Keratinocyte (primary cell): ENCODE measurements around the gene CLIC3.

Experiments used
- EZH2 ChIP-seq: IDR thresholded peaks from one replicate; pipeline ENCODE4 v1.6.1; 2012; ENCODE audit warnings: inconsistent platforms, mild to moderate bottlenecking, low read length, moderate library complexity
- TF ChIP-seq, protein P1 (sequence below), 3 experiments: IDR thresholded peaks in 1 of 3; conservative IDR thresholded peaks in 1 of 3; optimal IDR thresholded peaks in 1 of 3; 2 replicates in 2 of 3; 3 replicates in 1 of 3; pipeline versions ENCODE3 to v1.5.1; 2011; ENCODE audit warnings: low read length in 3 of 3, mild to moderate bottlenecking in 3 of 3, moderate library complexity in 2 of 3, control low read depth in 1 of 3, inconsistent platforms in 1 of 3; ENCODE audit not compliant: insufficient read depth in 2 of 3; ENCODE audit errors: extremely low read depth in 1 of 3

GRCh38 chr9:137020771-137021567 lies 24.6 kb upstream of the CLIC3 start:
- TF ChIP-seq, protein P1, sequence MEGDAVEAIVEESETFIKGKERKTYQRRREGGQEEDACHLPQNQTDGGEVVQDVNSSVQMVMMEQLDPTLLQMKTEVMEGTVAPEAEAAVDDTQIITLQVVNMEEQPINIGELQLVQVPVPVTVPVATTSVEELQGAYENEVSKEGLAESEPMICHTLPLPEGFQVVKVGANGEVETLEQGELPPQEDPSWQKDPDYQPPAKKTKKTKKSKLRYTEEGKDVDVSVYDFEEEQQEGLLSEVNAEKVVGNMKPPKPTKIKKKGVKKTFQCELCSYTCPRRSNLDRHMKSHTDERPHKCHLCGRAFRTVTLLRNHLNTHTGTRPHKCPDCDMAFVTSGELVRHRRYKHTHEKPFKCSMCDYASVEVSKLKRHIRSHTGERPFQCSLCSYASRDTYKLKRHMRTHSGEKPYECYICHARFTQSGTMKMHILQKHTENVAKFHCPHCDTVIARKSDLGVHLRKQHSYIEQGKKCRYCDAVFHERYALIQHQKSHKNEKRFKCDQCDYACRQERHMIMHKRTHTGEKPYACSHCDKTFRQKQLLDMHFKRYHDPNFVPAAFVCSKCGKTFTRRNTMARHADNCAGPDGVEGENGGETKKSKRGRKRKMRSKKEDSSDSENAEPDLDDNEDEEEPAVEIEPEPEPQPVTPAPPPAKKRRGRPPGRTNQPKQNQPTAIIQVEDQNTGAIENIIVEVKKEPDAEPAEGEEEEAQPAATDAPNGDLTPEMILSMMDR (optimal IDR thresholded peaks at IDR 0.05 in 1 of 3, IDR thresholded peaks at IDR 0.05 in 1 of 3, conservative IDR thresholded peaks at IDR 0.05 in 1 of 3; ENCODE audit: extremely low read depth in 1 of 3, insufficient read depth in 2 of 3, low read length in 3 of 3): no peak
- TF ChIP-seq EZH2: no peak
